Femur (tissue), 1 donor: Measurements from ENCODE around the gene SUMF2.
"Not testable (repeated sequence)": the region's sequence is repeated elsewhere in the genome, so short reads cannot be mapped to it uniquely, and the experiment has no call there.

Experiments
- DNase-seq: peaks from one replicate; pipeline ENCODE4 v3.0.0-alpha.2; 2017

Gene SUMF2

GRCh38 chr7:56107954-56108258, 43.8 kb downstream of the SUMF2 start:
- DNase-seq: no peak

DNA sequence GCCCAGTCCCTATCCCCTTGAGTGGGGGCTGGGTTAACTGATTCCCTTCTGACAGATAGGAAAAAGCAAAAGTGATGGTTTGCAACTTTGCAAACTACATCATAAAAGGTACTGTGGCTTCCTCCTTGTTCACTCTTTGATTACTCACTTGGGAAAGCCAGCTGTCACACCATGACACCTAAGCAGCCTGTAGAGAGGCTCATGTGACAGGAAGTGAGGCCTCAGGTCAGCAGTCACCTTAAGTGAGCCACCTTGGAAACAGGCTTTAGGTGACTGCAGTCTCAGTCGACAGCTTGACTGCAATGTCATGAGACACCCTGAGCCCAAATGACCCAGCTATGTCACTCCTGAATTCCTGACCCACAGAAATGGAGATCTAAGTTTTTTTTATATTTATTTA, 46.5 kb downstream of the SUMF2 start:
- DNase-seq: no peak

DNA sequence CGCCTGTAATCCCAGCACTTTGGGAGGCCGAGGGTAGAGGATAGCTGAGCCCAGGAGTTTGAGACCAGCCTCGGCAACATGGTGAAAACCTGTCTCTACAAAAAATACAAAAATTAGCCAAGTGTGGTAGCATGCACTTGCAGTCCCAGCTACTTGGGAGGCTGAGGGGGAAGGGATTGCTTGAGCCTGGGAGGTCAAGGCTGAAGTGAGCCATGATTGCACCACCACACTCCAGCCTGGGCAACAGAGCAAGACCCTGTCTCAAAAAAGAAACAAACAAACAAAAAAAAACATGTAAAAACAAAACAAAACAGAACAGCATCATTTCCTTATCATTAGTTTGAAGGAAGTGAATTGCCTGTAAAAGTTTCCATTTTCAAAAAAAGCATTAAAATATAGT, 48.2 kb downstream of the SUMF2 start:
- DNase-seq: not testable (repeated sequence)

- no peak for DNase-seq
These were observed 51.9 kb downstream of the SUMF2 start, which contains the start of gene NUPR2 for GRCh38 chr7:56115852-56116538. NUPR2 (minus strand) TSS chr7:56116417; CDS start chr7:56116314, 103 bp downstream.

GRCh38 chr7:56121440-56121839, 57.4 kb downstream of the SUMF2 start:
- no peak for DNase-seq

DNA sequence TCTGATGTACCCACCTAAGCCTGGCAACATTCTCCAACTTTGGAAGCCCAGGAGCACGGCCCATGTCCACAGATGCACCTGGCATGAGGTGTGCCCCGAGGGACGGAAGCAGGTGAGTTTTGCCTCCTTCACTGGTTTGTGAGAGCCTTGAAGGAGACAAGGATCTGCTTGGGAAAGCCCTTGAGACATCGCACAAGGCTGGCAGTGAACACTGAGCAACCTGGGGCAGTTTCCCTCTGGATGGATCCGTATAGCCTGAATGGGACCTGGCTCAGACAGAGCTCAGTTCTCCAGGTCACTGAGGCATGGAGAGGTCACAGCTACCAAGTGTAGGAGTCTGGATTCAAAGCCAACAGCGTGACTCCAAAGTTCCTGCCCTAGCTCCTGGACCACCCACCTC, 60.9 kb downstream of the SUMF2 start:
- DNase-seq: no peak

DNA sequence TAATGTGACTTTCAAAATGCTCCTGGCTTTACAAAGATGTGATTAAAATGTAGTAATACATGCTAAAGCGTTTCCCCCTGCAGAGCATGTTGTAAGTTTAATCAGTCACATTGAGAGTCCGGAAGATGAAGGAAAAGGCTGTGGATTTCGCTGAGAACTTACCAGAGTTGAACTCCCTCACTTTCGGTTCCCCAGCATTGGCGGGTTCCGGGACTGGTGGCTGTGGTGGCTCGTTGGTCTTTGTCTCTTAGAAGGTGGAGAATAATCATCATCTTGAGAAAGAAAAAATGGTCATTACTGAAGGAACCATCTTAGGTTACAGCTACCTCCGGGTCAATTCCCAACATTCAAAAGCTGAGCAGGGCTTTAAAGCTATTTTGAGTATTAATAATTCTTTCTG, 61.7 kb downstream of the SUMF2 start:
- DNase-seq: no peak

GRCh38 chr7:56127241-56127975, 63.3 kb downstream of the SUMF2 start:
- DNase-seq: no peak
